Fibroblast of pulmonary artery (primary cell): ENCODE measurements around the gene NOS1.

Experiments
- DNase-seq: peaks from one replicate; pipeline ENCODE4 v3.0.0-alpha.2; 2010; ENCODE audit warnings: low read depth
- H3K4me3 ChIP-seq: replicated peaks from 2 replicates; pipeline ENCODE4 v1.5.1; 2011; ENCODE audit warnings: low read depth, mild to moderate bottlenecking, control low read depth, low read length, moderate library complexity
- CTCF ChIP-seq: IDR thresholded peaks from 2 replicates; pipeline ENCODE4 v1.5.1; 2011; ENCODE audit warnings: mild to moderate bottlenecking, control low read depth, low read length, inconsistent platforms; ENCODE audit errors: missing control alignments

The NOS1 gene

GRCh38 chr12:117292688-117293087, 68.7 kb downstream of the NOS1 start:
- no peak overlapping the region for H3K4me3 ChIP-seq
- TF ChIP-seq CTCF: no peak
- DNase-seq: no peak

- no peak overlapping the region for H3K4me3 ChIP-seq
- no peak for DNase-seq
- TF ChIP-seq CTCF: no peak
Measured at GRCh38 chr12:117284140-117284539, 77.3 kb downstream of the NOS1 start.

- DNase-seq: no peak
- H3K4me3 ChIP-seq: no peak overlapping the region
- no peak for TF ChIP-seq CTCF
Measured at GRCh38 chr12:117282490-117282889, 78.9 kb downstream of the NOS1 start.

GRCh38 chr12:117280019-117280680, 81.3 kb downstream of the NOS1 start:
- TF ChIP-seq CTCF: no peak
- no peak overlapping the region for H3K4me3 ChIP-seq
- no peak for DNase-seq

- no peak for DNase-seq
- no peak overlapping the region for H3K4me3 ChIP-seq
- TF ChIP-seq CTCF: no peak
Measured at GRCh38 chr12:117279606-117280005, 81.8 kb downstream of the NOS1 start.

- H3K4me3 ChIP-seq: no peak overlapping the region
- TF ChIP-seq CTCF: no peak
- no peak for DNase-seq
Measured at GRCh38 chr12:117277875-117278274, 83.6 kb downstream of the NOS1 start.

- H3K4me3 ChIP-seq: no peak overlapping the region
- DNase-seq: no peak
- TF ChIP-seq CTCF: no peak
Measured at GRCh38 chr12:117273091-117273490, 88.3 kb downstream of the NOS1 start.
